NCI-H748 treated with DMSO at 0.1 percent for 48 hours (cell line): Measurements from ENCODE around the gene IRS2.

Experiments used
- DNase-seq: peaks from one replicate; lab custom pipeline; 2025; lab: John Stamatoyannopoulos, UW

IRS2 gene

GRCh38 chr13:109781384-109782065 lies 4.9 kb downstream of the IRS2 start:
- peak; percentile 26 for DNase-seq

DNA sequence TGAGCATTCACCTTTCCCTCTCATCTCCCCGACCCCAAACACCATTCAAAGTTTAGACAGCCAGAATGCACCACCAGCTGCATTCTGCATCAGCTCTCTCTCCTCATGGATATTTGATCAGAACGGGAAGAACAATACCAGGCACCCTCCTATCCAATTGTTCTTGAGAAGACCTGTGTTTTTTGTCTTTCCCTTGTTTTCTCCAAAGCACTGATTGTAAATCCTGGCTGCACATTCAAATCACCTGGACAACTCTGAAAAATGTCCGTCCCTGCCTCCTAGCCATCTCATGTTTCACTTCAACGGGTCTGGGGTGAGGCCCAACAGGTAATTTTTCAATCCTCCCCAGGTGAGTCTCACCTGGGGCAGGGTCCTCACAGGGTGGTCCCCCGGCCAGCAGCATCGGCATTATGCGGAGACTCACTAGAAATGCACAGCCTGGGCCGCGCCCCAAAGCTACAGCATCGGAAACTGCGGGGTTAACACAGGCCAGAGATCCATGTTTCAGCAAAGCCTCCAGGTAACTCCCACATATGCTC lies 5.5 kb downstream of the IRS2 start:
- DNase-seq = no peak

GRCh38 chr13:109779876-109780510 lies 6.4 kb downstream of the IRS2 start:
- no peak for DNase-seq

- no peak for DNase-seq
These were observed 7.3 kb downstream of the IRS2 start for GRCh38 chr13:109779074-109779473.

- peak; percentile 74 for DNase-seq
These were observed 8.3 kb downstream of the IRS2 start for GRCh38 chr13:109778102-109778542.

GRCh38 chr13:109776575-109776974 lies 9.8 kb downstream of the IRS2 start:
- DNase-seq = no peak

DNA sequence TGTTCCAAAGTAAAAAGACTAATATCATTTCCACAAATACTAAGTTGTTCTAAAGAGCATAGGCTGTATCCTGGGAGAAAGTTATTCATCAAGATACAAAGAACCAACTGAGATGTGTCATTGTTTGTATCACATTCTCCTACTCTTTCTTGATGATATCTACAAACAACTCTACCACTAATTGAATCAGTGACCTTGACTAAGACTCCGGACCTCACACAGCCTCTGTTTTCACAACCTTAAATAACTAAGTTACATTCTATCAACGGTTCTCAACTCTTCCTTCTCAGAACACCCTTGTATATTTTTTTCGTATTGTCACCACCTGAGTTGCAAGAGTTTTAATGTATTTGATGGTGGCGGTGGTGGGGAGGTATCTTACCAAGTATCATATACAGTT lies 12.6 kb downstream of the IRS2 start:
- no peak for DNase-seq

- DNase-seq = no peak
These were observed 13.1 kb downstream of the IRS2 start for GRCh38 chr13:109773276-109773675.

GRCh38 chr13:109771926-109772325 lies 14.5 kb downstream of the IRS2 start:
- no peak for DNase-seq

DNA sequence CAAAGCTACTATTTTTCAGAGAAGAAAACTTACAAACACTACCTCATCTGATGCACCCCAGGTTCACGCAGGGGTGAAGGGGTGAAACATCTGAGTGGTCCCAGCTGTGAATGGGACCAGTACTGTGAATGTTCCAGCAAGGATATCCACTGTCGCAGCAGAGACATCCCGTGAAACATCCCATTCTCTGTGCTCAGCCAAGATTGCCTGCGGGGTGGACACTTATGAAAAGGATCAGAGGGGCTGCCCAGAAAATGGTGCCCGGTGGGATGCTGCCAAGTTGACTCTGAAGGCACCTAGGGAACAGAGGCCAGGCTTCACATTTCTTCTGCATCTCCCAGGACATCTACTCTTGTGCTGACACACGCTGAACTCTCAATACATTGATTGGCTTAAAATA lies 15.9 kb downstream of the IRS2 start:
- no peak for DNase-seq

GRCh38 chr13:109769921-109770320 lies 16.5 kb downstream of the IRS2 start:
- no peak for DNase-seq

DNA sequence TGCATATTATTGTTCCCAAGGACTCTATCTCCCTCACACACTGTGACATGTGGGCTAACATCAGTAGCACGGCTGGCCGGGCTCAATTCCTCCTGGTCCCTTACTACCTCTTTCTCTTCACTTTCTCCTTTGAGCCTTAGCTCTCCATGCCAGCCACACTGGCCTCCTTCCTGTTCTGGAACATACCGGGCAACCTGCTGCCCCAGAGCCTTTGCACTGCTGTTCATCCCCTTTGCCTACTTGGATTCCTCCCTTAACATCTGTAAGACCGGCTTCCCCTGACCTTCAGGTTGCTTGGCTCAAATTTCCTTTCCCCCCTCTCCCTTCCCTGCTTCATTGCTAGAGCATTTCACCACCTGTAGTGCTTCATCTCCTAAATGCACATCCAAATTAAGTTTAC lies 17.1 kb downstream of the IRS2 start:
- DNase-seq = no peak

GRCh38 chr13:109768616-109769015 lies 17.8 kb downstream of the IRS2 start:
- DNase-seq = no peak

DNA sequence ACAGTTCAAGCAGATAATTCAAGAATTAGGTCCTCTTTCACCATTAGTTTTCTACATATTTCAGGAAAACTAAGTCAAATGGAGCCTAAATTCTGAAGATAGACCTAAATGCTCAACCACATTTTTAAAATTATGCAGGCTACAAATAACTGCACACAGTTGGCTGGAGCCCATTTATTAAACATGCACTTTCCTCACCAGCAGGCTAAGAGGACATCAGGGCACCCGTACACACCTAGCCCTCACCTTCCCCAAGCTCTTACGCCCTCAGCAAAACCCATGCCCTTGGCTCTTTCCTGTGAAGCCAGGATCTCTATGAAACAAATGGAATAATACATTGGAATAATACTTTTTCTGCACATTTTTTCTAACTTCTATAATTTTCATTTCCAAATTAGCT lies 18.2 kb downstream of the IRS2 start:
- DNase-seq = no peak

GRCh38 chr13:109767023-109767422 lies 19.4 kb downstream of the IRS2 start:
- no peak for DNase-seq

DNA sequence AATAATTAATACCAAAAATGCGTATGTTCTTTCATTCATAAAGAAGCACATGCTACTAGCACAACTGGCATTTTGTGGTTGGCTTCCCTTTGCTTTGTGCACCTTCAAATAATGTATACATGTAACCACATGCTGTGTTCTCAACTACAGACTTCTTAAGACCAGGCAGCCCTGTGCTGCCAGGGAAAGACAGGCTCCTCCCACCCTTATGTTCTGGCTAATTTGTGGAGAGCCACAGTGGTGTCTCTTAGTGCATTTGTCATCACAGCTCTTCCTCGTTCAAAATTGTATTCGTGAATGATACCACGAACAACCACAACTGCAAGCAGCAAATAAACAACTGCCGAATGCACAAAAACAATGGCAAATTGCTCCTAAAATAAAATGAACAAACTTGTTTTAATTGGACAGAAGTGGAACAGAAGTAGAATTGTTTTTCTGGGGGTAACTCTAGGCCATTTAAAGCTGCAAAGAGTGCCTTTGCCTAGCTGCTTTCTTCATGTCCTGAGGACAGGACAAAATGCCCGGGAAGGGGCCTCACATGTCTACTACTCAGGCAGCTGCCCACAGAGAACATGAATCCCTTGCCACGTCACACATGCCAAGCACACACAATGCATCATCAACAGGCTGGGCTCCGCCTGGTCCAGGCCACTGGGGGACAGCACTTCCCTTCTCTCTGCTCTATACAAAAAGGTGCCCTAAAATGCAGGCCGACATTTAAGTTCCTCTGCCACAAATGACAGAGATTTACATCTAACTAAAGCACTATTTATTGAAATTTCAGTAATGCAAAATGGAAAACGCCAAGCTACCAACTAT lies 21.7 kb downstream of the IRS2 start:
- DNase-seq = no peak

- no peak for DNase-seq
These were observed 22.3 kb downstream of the IRS2 start for GRCh38 chr13:109764045-109764444.

GRCh38 chr13:109762791-109763190 lies 23.6 kb downstream of the IRS2 start:
- DNase-seq = no peak

DNA sequence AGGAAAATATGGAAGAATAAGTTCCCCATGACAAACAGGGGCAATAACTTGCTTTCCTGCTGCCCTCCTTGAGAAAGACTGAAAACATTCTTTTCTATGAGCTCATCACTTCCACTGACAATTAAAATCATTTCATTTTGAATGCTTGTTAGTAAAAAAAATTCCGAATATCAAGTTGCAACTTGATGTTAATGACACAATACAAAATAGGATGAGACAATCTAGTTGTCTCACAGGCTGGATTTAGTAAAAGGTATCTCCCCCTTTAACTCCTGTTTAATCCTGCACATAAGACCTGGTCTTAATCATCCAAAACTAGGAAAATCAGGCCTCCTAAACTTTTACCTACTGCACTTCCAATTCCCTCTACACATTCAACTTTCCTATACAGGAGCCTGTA lies 24.7 kb downstream of the IRS2 start:
- no peak for DNase-seq

DNA sequence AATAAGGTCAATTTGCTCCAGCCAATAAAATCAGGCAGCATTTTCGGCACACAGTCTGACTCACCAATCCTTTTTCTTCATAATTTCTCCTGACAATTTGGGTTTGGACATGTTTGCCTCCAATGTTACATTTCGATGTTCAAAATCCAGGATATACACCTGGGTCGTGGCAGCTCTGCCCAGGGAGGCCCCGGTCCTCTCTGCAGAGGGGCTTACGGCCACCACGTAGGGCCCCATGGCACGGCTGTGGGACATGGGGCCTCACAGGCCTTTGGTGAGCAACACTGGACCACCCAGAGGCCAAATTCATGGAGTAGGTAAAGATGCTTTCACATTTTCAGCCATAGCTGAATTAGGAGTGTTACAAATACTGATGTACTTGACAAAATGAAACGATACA lies 25.4 kb downstream of the IRS2 start:
- DNase-seq = no peak

GRCh38 chr13:109760402-109760801 lies 26.0 kb downstream of the IRS2 start:
- DNase-seq = no peak

DNA sequence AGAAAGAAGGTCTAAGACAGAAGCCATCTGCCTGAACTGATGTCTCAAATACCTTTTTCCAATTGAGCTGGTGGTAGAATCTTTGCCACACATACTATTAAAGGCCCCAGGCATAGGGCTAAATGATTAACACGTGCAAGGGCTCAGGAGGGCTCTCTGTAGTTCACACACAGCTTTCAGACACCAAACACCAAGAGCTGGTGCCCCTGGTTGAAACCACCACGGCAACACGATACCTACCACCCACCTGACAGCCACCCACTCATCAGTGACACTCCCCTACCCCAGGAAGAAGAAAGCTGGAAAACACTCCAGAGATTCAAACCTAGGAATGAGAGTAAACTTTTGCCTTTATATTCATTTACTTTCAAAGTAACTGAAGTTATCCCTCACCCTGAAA lies 26.8 kb downstream of the IRS2 start:
- DNase-seq = no peak
